Liver (tissue), 9 donors: Measurements from ENCODE around the gene KIF26A. TPM values are rescaled to one million over a fixed set of nuclear protein-coding genes. Genes with fewer than 3 reads are reported as not detected.

Experiments used
- DNase-seq: peaks from one replicate; pipeline ENCODE4 v3.0.0-alpha.2; 2017; ENCODE audit warnings: low spot score
- H3K27ac ChIP-seq, 2 donors: one replicate each; pipeline ENCODE4 v1.7.0; 2013; ENCODE audit warnings: inconsistent platforms in 2 of 2, low read length in 2 of 2, control low read depth in 1 of 2, low read depth in 1 of 2, mild to moderate bottlenecking in 1 of 2
- H3K27me3 ChIP-seq, 4 donors: one replicate each; pipeline versions ENCODE4 v1.6.1 to v1.7.0; 2013; ENCODE audit warnings: low read length in 3 of 4, inconsistent platforms in 1 of 4, mild to moderate bottlenecking in 1 of 4, moderate library complexity in 1 of 4; ENCODE audit not compliant: control insufficient read depth in 4 of 4, insufficient read depth in 4 of 4
- H3K36me3 ChIP-seq, 4 donors: one replicate each; pipeline versions ENCODE4 v1.6.1 to v1.7.0; 2013; ENCODE audit warnings: low read length in 3 of 4, mild to moderate bottlenecking in 3 of 4, low read depth in 1 of 4, moderate library complexity in 1 of 4; ENCODE audit not compliant: control insufficient read depth in 4 of 4, insufficient read depth in 3 of 4
- H3K4me1 ChIP-seq, 4 donors: one replicate each; pipeline versions ENCODE4 v1.6.1 to v1.7.0; 2013; ENCODE audit warnings: low read length in 3 of 4, mild to moderate bottlenecking in 3 of 4, moderate library complexity in 1 of 4; ENCODE audit not compliant: control insufficient read depth in 4 of 4, insufficient read depth in 4 of 4
- H3K4me3 ChIP-seq, 3 donors: one replicate each; pipeline versions ENCODE4 v1.6.1 to v1.7.0; 2013; ENCODE audit warnings: low read length in 3 of 3, control low read depth in 1 of 3, low read depth in 1 of 3, mild to moderate bottlenecking in 1 of 3
- H3K9ac ChIP-seq, 2 donors: one replicate each; pipeline ENCODE4 v1.7.0; 2013; ENCODE audit warnings: low read length in 2 of 2, mild to moderate bottlenecking in 2 of 2, moderate library complexity in 2 of 2, control low read depth in 1 of 2, low read depth in 1 of 2
- H3K9me3 ChIP-seq, 4 donors: one replicate each; pipeline versions ENCODE4 v1.6.1 to v1.7.0; 2013; ENCODE audit warnings: low read length in 3 of 4; ENCODE audit not compliant: control insufficient read depth in 4 of 4
- EGR1 ChIP-seq, 2 donors: IDR thresholded peaks; 2 replicates each; pipeline ENCODE4 v1.6.1; 2016 to 2018; ENCODE audit warnings: antibody characterized with exemption in 2 of 2, low read depth in 2 of 2
- FOXA1 ChIP-seq: IDR thresholded peaks from 2 replicates; pipeline ENCODE4 v1.6.1; 2016; ENCODE audit warnings: antibody characterized with exemption
- FOXA2 ChIP-seq: IDR thresholded peaks from 2 replicates; pipeline ENCODE4 v1.6.1; 2016; ENCODE audit warnings: antibody characterized with exemption
- GABPA ChIP-seq, 2 donors: IDR thresholded peaks in 1 of 2; conservative IDR thresholded peaks in 1 of 2; 2 replicates each; pipeline ENCODE4 v1.6.1; 2016; ENCODE audit warnings: antibody characterized with exemption in 2 of 2, mild to moderate bottlenecking in 1 of 2, moderate library complexity in 1 of 2
- HNF4A ChIP-seq, 2 donors: conservative IDR thresholded peaks; 2 replicates each; pipeline ENCODE4 v1.6.1; 2016; ENCODE audit warnings: antibody characterized with exemption in 2 of 2, mild to moderate bottlenecking in 2 of 2
- HNF4G ChIP-seq: IDR thresholded peaks from 2 replicates; pipeline ENCODE4 v1.6.1; 2016; ENCODE audit warnings: antibody characterized with exemption
- MAX ChIP-seq: IDR thresholded peaks from 2 replicates; pipeline ENCODE4 v1.6.1; 2016; ENCODE audit warnings: antibody characterized with exemption
- NR2F2 ChIP-seq: IDR thresholded peaks from 2 replicates; pipeline ENCODE4 v1.6.1; 2016; ENCODE audit warnings: antibody characterized with exemption
- RXRA ChIP-seq, 2 donors: IDR thresholded peaks; 2 replicates each; pipeline ENCODE4 v1.6.1; 2017 to 2018; ENCODE audit warnings: antibody characterized with exemption in 2 of 2, mild to moderate bottlenecking in 1 of 2
- SP1 ChIP-seq: IDR thresholded peaks from 2 replicates; pipeline ENCODE4 v1.6.1; 2018; ENCODE audit warnings: antibody characterized with exemption, mild to moderate bottlenecking
- TAF1 ChIP-seq: conservative IDR thresholded peaks from 2 replicates; pipeline ENCODE4 v1.6.1; 2016; ENCODE audit warnings: antibody characterized with exemption, mild to moderate bottlenecking
- ZBTB33 ChIP-seq: IDR thresholded peaks from 2 replicates; pipeline ENCODE4 v1.6.1; 2016; ENCODE audit warnings: antibody characterized with exemption
- WGBS: extraction: QIAGEN DNeasy Blood & Tissue Kit; methylation state at CpG from one replicate; pipeline ENCODE4 v1.1.7; 2013; 5-methylcytosine and 5-hydroxymethylcytosine counted together
- polyA plus RNA-seq, 2 donors: library from polyadenylated mRNA; stranded (reverse) in 1 of 2; unstranded in 1 of 2; fragments of 200-250 nt in 1 of 2; fragments of >200 nt in 1 of 2; fragmentation: Nextera tagmentation in 1 of 2; extraction: Ambion mirVana in 1 of 2; gene quantifications; one replicate each; pipeline versions ENCODE4 v1.2.1 to v1.2.3, GENCODE V29; 2013 to 2015
- total RNA-seq, 2 donors: library from RNA; depleted of rRNA; stranded (reverse); fragments of >200 nt; gene quantifications; one replicate each; pipeline ENCODE4 v1.2.3, GENCODE V29; 2014
- TF ChIP-seq, protein P1 (sequence below): IDR thresholded peaks from 2 replicates; pipeline ENCODE4 v1.6.1; 2016; ENCODE audit warnings: antibody characterized with exemption
- TF ChIP-seq, protein P2 (sequence below): IDR thresholded peaks from 2 replicates; pipeline ENCODE4 v1.6.1; 2016; ENCODE audit warnings: antibody characterized with exemption, mild to moderate bottlenecking
- TF ChIP-seq, protein P3 (sequence below): fragments of 150-350 bp; IDR thresholded peaks from 2 replicates; pipeline ENCODE4 v1.5.1; 2017; ENCODE audit warnings: improper control_type of control experiment, low read depth, low read length; ENCODE audit not compliant: missing input control
- donor health status: healthy.
- donor health status: healthy.
- donor health status: healthy.
- donor health status: healthy.
- donor health status: healthy.

Gene KIF26A
- total and polyA plus RNA-seq, 4 donors = 0.07 to 10.2 (median 1.3) TPM

DNA sequence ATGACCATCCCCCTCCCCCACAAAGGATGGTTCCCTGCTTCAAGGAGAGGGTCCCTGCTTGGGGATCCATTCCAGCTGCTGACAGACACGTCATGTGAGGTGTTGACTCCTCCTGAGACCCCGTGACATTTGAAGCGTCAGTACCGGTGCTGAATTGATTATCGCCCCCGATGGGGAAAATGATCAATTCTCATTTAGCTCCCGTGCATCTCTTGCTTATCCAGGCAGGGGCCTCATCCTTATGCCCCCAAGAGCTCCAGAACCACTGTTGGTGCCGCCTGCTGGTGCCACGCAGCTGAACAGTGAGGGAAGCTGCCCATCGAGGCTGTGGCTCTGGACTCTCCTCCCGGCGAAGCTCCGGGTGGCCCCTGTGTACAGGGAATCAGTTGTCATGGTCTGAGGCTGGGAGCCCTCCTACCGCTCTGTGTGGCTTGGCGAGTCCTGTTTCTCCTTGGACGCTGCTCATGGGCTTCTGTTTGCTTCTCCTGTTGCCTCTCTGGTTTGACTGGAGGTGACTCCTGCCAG is 4.6 kb downstream of the KIF26A start:
- TF ChIP-seq, protein P1, sequence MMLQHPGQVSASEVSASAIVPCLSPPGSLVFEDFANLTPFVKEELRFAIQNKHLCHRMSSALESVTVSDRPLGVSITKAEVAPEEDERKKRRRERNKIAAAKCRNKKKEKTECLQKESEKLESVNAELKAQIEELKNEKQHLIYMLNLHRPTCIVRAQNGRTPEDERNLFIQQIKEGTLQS = no peak
- TF ChIP-seq MAX (no peak), NR2F2 (no peak), SP1 (no peak), EGR1 (IDR thresholded peaks at IDR 0.05; ENCODE audit: low read depth in 2 of 2) (no peak), HNF4G (no peak), HNF4A (conservative IDR thresholded peaks at IDR 0.05) (no peak), FOXA1 (no peak), GABPA (IDR thresholded peaks at IDR 0.05 in 1 of 2, conservative IDR thresholded peaks at IDR 0.05 in 1 of 2) (no peak), RXRA (IDR thresholded peaks at IDR 0.05) (no peak), FOXA2 (no peak), TAF1 (no peak), ZBTB33 (no peak)
- TF ChIP-seq, protein P2, sequence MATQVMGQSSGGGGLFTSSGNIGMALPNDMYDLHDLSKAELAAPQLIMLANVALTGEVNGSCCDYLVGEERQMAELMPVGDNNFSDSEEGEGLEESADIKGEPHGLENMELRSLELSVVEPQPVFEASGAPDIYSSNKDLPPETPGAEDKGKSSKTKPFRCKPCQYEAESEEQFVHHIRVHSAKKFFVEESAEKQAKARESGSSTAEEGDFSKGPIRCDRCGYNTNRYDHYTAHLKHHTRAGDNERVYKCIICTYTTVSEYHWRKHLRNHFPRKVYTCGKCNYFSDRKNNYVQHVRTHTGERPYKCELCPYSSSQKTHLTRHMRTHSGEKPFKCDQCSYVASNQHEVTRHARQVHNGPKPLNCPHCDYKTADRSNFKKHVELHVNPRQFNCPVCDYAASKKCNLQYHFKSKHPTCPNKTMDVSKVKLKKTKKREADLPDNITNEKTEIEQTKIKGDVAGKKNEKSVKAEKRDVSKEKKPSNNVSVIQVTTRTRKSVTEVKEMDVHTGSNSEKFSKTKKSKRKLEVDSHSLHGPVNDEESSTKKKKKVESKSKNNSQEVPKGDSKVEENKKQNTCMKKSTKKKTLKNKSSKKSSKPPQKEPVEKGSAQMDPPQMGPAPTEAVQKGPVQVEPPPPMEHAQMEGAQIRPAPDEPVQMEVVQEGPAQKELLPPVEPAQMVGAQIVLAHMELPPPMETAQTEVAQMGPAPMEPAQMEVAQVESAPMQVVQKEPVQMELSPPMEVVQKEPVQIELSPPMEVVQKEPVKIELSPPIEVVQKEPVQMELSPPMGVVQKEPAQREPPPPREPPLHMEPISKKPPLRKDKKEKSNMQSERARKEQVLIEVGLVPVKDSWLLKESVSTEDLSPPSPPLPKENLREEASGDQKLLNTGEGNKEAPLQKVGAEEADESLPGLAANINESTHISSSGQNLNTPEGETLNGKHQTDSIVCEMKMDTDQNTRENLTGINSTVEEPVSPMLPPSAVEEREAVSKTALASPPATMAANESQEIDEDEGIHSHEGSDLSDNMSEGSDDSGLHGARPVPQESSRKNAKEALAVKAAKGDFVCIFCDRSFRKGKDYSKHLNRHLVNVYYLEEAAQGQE = no peak
- TF ChIP-seq, protein P3, sequence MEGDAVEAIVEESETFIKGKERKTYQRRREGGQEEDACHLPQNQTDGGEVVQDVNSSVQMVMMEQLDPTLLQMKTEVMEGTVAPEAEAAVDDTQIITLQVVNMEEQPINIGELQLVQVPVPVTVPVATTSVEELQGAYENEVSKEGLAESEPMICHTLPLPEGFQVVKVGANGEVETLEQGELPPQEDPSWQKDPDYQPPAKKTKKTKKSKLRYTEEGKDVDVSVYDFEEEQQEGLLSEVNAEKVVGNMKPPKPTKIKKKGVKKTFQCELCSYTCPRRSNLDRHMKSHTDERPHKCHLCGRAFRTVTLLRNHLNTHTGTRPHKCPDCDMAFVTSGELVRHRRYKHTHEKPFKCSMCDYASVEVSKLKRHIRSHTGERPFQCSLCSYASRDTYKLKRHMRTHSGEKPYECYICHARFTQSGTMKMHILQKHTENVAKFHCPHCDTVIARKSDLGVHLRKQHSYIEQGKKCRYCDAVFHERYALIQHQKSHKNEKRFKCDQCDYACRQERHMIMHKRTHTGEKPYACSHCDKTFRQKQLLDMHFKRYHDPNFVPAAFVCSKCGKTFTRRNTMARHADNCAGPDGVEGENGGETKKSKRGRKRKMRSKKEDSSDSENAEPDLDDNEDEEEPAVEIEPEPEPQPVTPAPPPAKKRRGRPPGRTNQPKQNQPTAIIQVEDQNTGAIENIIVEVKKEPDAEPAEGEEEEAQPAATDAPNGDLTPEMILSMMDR = no peak
- no peak for DNase-seq
- no peak overlapping the region for H3K27ac ChIP-seq
- H3K27me3 ChIP-seq = peaks cover 0 to 7% (median 2%) of the 10 kb centered on the region in 4 donors
- H3K36me3 ChIP-seq = no peaks in the 10 kb centered on the region
- H3K4me3 ChIP-seq = no peak overlapping the region
- no peaks in the 10 kb centered on the region for H3K9me3 ChIP-seq
- peaks cover 1 to 12% (median 3%) of the 10 kb centered on the region in 4 donors for H3K4me1 ChIP-seq
- 77% methylated on average over 16 of the region's 16 CpGs for WGBS
- H3K9ac ChIP-seq = no peak overlapping the region
